HTR-8/SVneo (cell line): ENCODE results near the gene ZNF670.

ENCODE experiments used
- DNase-seq: peaks from one replicate; pipeline ENCODE4 v3.0.0; 2011; ENCODE audit warnings: low spot score, mixed read lengths; ENCODE audit not compliant: insufficient read length
- FAIRE-seq: peaks from 2 replicates; lab custom pipeline; 2011; peaks lifted over from hg19 to GRCh38; lab: Jason Lieb, UNC

ZNF670 gene

DNA sequence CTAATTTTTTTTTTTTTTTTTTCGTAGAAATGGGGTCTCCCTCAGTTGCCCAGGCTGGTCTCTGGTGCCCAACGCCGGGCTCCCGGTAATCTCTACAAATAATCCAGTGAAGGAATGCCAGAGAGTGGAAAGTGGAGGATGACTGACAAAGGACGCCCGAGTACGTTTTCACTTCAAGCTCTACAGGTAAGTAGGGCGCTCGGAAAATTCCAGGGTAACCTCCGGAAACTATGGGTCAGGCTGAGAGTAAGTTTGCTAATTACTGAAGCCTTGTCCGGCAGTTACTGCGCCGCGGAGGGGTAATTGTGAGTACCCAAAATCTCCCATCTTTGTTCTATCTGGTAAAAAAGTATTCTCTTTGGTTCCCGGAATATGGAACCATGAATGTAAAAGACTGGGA lies 27.4 kb upstream of the ZNF670 start:
- DNase-seq (no peak), FAIRE-seq (no peak)

DNA sequence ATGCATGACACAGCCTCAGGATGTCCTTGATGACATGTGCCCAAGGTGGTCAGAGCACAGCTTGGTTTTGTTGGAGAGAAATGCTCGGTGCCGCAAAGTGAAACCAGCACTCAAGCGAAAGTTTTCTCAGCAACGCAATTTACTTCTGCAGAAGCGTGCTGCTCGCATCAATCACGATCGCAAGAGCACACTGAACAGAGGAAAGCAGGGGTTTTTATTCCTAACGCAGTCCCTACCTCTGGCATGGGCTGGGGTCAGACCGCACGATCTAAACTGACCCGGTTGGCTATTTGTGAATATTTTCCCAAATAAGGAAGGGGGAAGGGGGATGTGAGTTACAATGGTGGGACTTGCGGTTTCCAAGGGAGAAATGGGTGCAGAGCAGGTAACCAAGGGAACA lies 26.4 kb upstream of the ZNF670 start:
- DNase-seq (no peak), FAIRE-seq (no peak)

DNA sequence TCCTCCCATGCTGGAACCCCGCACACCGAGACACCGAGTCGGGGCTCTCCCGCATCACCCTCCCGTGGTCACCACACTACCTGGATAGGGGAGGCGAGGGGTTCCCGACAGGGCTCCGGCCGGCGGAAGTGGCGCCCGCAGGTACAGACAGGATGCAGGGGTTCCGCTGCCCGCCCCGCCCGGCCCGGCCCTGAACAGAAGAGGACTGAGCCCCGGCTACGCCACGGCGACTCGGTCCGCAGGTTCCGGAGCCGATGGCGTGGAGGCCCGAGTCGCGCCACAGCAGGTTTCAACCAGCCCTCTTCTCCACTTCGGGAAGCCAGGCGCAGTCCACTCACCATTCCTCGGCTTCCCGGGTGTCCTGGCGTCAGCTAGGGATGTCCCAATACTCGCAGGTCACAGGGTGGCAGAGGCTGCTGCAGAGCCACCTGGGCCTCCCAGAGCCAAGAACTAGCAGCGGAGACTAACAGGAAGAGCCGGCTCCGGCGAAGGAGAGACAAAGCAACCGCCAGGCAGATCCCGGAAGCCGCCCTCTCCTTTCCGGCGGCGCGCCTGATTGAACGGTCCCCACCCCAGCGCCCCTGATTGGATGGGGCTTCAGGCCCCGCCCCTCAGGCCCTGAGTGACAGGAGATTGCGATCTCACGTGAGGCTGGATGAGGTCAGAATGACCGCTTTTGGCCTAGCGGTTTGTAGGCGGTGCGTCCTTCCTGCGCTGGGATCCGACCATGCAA lies 25.4 kb upstream of the ZNF670 start, which contains the start of gene ZNF669:
ZNF669 (minus strand) TSS at position 498 of the 733 bp plus-strand sequence; CDS start at position 341, 157 bp downstream.
- DNase-seq (peak; percentile 93), FAIRE-seq (peak; percentile 16)

GRCh38 chr1:247102381-247102780 lies 23.8 kb upstream of the ZNF670 start:
- DNase-seq = no peak
- no peak for FAIRE-seq

DNA sequence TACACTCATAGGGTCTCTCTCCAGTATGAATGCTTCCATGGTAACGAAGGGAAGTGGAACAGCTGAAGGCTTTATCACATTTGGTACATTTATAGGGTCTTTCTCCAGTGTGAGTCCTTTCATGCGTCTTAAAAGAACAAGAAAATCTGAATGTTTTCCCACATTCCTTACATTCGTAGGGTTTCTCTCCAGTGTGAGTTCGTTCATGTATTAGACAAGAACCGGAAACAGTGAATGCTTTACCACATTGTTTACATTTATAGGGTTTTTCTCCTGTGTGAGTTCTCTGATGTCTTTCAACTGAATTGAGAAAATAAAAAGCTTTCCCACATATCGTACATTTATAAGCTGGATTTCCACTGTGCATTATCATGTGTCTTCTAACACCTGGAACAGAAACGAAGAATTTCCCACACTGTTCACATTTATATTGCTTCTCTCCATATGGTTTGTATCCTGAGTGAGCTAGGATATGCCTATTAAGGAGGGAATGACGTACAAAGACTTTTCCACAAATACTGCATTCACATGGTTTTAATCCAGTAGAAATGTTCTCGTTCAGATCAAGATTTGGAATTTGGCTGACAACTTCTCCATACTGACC lies 22.2 kb upstream of the ZNF670 start:
- FAIRE-seq (no peak), DNase-seq (no peak)

- DNase-seq = no peak
Observed at GRCh38 chr1:247096958-247097357, 18.3 kb upstream of the ZNF670 start.

DNA sequence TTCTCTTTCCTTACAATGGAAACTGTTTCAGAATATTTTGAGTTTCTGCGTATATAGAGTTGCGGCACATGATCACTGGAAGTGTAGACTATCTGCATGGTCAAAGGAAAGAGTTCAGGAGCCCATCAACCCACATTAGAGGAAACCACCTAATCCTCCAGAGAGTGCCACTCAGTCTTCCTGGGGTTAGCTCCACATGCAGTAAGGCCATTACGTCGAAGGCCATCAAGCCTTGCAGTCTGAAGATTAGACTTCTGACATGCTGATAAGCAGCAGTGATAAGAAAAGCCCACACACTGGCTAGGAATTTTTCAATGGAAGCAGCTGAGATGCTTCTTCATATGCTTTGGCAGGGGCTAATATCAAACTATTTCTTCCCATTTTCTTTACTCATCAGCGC lies 17.9 kb upstream of the ZNF670 start:
- DNase-seq = no peak
- no peak for FAIRE-seq

More at GRCh38 chr1:247096958-247097357, 18.3 kb upstream of the ZNF670 start:
- peak; percentile 23 for FAIRE-seq

DNA sequence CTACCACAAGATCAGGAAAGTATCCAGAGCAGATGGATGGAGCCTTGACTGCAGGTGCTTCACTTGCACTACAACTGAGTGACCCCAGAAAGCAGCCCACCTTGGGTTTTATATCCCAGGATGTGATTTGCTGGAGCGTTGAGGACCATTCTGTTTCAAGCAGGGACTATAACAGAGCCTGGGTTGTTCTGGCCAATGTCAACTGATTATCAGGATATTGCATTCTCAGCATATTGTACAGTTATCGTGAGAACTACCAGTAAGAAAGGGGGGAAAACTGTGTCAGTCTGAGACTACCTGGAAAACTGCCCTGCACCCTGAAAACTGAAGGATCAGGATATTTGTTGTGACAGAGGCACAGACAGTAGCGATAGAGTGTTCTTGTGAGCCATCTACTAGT lies 17.5 kb upstream of the ZNF670 start:
- FAIRE-seq (no peak), DNase-seq (no peak)

GRCh38 chr1:247090455-247090854 lies 11.8 kb upstream of the ZNF670 start:
- no peak for FAIRE-seq

DNA sequence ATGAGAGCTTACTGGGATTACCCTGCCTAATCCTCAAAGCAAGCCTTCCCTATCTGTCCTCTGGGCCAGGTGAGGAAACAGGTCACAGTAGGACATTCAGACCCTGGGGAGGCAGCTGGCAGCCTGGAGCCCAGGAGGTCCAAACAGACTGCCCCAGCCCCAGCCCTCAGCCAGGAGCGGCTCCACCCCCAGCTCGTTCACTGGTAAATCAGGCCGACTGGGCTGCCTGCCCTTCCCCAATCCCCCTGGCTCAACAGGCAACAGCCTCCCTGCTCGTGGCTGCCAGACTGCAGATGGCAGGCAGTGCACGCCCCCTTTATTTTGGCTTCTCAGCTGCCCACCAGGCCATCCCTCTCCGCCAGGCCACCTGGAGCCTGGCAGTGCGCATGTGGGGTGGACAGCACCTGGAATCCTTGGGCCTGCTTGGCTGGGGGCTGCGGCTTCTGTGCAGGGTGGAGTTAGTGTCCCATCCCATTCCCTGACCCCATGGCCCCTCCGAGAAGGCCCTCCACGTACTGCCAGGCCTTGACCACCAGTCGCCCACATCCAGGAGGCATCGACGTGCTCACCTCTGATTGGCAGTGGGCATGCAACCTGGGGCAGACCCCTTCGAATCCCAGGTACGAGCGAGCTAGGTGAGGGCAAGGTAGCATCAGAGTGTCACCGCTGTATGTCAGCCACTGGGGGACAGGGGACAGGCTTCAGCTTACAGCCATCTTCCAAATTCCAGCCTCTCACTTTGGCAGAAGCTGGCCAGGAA lies 11.2 kb upstream of the ZNF670 start:
- FAIRE-seq (no peak), DNase-seq (no peak)

More at GRCh38 chr1:247090455-247090854, 11.8 kb upstream of the ZNF670 start:
- DNase-seq = no peak

DNA sequence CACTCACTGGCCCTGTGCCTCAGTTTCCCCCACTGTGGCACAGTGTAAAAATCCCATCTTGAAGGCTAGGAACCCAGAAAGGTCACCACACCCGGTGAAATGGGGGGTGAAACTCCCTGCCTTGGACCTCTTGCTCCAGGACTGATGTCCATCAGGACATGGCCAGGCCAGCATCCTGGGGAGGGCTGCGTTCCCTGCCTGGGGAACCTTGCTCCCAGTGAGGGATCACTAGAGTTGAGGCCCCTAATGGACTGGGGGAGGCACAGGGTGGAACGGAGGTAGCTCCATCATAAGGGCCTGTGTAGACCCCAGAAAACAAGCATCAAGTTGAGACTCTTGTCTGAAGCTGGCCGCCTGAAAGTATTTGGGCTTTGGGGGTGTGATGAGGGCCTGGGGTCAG lies 10.4 kb upstream of the ZNF670 start:
- FAIRE-seq = no peak
- no peak for DNase-seq

DNA sequence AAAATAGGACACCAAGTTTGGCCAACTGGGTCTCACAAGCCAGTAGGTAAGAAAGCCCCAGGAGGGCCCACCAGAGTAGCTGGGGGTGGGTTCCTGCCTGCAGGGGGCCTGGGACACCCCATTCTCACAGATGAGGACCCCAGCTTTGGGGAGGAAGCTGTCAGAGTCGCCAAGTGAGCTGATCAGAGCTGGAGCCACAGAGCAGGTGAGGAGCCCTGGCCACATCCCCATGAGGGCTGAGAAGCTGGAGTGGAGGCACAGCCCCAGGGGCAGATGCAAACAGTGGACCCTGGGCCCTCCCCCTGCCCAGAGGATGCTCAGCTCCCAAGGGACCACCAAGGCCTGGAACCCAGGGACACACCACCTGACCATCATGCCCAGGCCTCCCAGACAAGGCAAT lies 8.6 kb upstream of the ZNF670 start:
- FAIRE-seq (no peak), DNase-seq (no peak)

DNA sequence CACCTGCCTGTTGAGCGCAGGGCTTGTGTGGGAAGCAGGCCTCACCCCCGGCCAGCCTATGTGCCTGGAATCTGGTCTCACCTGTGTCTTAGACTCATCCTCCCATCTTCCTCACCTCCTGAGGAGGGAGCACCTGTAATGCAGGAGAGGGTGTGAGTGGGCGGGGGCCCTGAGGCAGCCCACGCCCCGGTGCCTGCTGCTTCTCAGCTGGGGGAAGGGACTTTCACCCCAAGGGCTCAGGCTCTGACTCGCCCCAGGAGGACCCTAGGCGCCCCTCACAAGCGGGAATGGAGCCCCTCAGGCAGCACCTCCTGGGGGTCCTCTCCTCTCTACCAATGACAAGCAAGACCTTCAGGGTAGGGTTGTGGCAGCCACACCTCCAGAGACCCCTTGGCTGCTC lies 6.7 kb upstream of the ZNF670 start:
- no peak for DNase-seq
- FAIRE-seq = no peak

GRCh38 chr1:247084771-247085170 lies 6.2 kb upstream of the ZNF670 start:
- no peak for DNase-seq
- FAIRE-seq = peak; percentile 13

GRCh38 chr1:247079141-247079874 lies 697 bp upstream of the ZNF670 start:
- FAIRE-seq (no peak), DNase-seq (no peak)

- DNase-seq = no peak
Observed at GRCh38 chr1:247077876-247078257, 744 bp downstream of the ZNF670 start.

DNA sequence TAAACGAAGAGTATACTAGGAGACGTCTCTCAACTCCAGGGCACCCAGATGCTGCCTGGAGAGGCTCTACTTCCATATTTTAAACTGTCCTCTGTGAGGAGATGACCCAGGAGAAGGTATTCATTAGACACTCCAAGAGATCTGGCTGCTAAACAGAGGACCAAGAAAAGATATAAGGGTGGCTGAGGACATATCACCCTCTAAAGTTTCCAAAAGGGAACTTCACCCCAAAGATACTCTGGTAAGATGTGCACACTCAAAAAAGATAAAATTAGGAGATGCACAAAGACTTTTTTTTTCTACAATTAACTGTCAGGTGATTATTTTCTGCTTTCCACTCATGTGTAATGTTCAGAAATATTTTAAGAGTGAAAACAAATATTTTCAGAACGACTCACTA lies 1.4 kb downstream of the ZNF670 start:
- DNase-seq = peak; percentile 37

More at GRCh38 chr1:247077876-247078257, 744 bp downstream of the ZNF670 start:
- no peak for FAIRE-seq

DNA sequence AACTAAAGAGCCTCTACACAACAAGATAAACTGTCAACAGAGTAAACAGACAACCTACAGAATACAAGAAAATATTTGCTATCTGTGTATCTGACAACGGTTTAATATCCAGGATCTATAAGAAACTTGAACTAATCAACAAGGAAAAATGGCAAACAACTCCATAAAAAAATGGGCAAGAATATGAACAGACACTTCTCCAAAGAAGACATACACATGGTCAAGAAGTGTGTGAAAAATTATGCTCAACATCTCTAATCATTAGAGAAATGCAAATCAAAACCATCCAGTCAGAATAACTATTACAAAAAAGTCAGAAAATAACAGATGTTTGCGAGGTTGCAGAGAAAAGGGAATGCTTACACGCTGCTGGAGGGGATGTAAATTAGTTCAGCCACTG lies 8.0 kb downstream of the ZNF670 start:
- DNase-seq = no peak
- no peak for FAIRE-seq

More for the DNA sequence above, 1.4 kb downstream of the ZNF670 start:
- no peak for FAIRE-seq

- FAIRE-seq (no peak), DNase-seq (no peak)
Observed at GRCh38 chr1:247064304-247064703, 14.3 kb downstream of the ZNF670 start.

DNA sequence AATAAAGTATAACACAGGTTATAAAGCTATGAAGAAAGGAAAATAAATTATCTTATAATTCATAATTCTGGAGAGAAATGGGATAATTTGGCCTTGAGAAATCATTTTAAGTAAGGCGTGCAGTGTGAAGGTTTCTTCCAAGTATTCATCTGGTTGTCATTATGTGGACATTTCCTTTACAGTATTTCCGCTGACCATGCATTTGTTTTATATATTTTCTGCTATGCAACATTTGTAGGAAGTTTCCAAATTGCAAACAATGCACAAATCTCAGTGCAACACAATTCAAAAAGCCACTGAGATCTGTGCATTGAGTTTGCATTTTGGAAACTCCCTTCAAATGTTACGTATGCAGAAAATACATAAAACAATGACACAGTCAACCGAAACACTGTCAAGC lies 17.8 kb downstream of the ZNF670 start:
- FAIRE-seq = no peak
- DNase-seq = no peak
